Transverse colon (tissue), 4 donors: ENCODE measurements around the gene PLCG2. TPM values are rescaled to one million over a fixed set of nuclear protein-coding genes. Genes with fewer than 3 reads are reported as not detected.
A peak's percentile ranks its signal among the peaks of the same experiment; 100 is the strongest.

Source experiments
- DNase-seq: peaks from one replicate; pipeline ENCODE4 v3.0.0-alpha.2; 2019
- H3K27ac ChIP-seq, 4 donors: fragments of 200-600 bp; sonication (generic); 2 replicates each; pipeline ENCODE4 v1.5.1; 2016 to 2018; ENCODE audit warnings: inconsistent platforms in 4 of 4
- H3K27me3 ChIP-seq: fragments of 200-600 bp; sonication (generic); 2 replicates; pipeline ENCODE4 v1.5.1; 2017; ENCODE audit warnings: inconsistent platforms
- H3K36me3 ChIP-seq, 4 donors: fragments of 200-600 bp; sonication (generic); 2 replicates each; pipeline ENCODE4 v1.5.1; 2017 to 2019; ENCODE audit warnings: inconsistent platforms in 4 of 4
- H3K4me1 ChIP-seq, 4 donors: fragments of 200-600 bp; sonication (generic); 2 replicates each; pipeline ENCODE4 v1.5.1; 2017 to 2020; ENCODE audit warnings: inconsistent platforms in 4 of 4
- H3K4me3 ChIP-seq, 4 donors: fragments of 200-600 bp; sonication (generic); 1 replicate in 1 of 4; 2 replicates in 3 of 4; pipeline versions ENCODE4 v1.5.1 to v1.6.1; 2017 to 2019; ENCODE audit warnings: inconsistent platforms in 4 of 4
- H3K9me3 ChIP-seq, 2 donors: fragments of 200-600 bp; sonication (generic); 2 replicates each; pipeline ENCODE4 v1.5.1; 2017 to 2019; ENCODE audit warnings: inconsistent platforms in 2 of 2
- CTCF ChIP-seq, 5 experiments: fragments of 200-600 bp in 3 of 5; fragments of 450-650 bp in 2 of 5; sonication (generic) in 3 of 5; IDR thresholded peaks; 1 replicate in 2 of 5; 2 replicates in 3 of 5; pipeline ENCODE4 v1.5.1; 2016 to 2017; ENCODE audit warnings: antibody characterized with exemption in 5 of 5, inconsistent platforms in 3 of 5, mild to moderate bottlenecking in 2 of 5, moderate library complexity in 1 of 5
- EP300 ChIP-seq: sonication (generic); formaldehyde crosslinking; IDR thresholded peaks from one replicate; pipeline ENCODE4 v1.6.1; 2017; ENCODE audit warnings: antibody characterized with exemption, low read depth
- POLR2A ChIP-seq: fragments of 450-650 bp; IDR thresholded peaks from one replicate; pipeline ENCODE4 v1.6.1; 2016; ENCODE audit warnings: antibody characterized with exemption, mild to moderate bottlenecking, moderate library complexity
- POLR2AphosphoS5 ChIP-seq, 3 donors: sonication (generic); formaldehyde crosslinking; IDR thresholded peaks; one replicate each; pipeline ENCODE4 v1.6.1; 2016; ENCODE audit warnings: antibody characterized with exemption in 3 of 3
- WGBS, 2 donors: methylation state at CpG; one replicate each; pipeline ENCODE4 v1.1.5; 2018; ENCODE audit warnings: low coverage in 1 of 2; 5-methylcytosine and 5-hydroxymethylcytosine counted together
- in situ Hi-C, 4 donors: fragments of 200-750 bp; cut with MboI; loops; one replicate each; pipeline versions ENCODE4 v1.15.0 to v1.15.1; 2017; ENCODE audit warnings: low sequenced_read_pairs in 3 of 4, low pct_ligation_motif_present in 1 of 4, low pct_unique_long_range_greater_than_20kb in 1 of 4
- intact Hi-C: fragments of 100-400 bp; cut with DNase I; formaldehyde crosslinking; loops from one replicate; pipeline ENCODE4 v1.15.1; 2023; ENCODE audit warnings: low total_unique reads
- total RNA-seq, 4 donors: library from RNA; depleted of rRNA; stranded (reverse); fragments of >200 nt; gene quantifications; one replicate each; pipeline ENCODE4 v1.1.0, GENCODE V29; 2016

Gene PLCG2
- total RNA-seq, 4 donors from 2014 or later = 9.0 to 65.9 (median 28.6) TPM

DNA sequence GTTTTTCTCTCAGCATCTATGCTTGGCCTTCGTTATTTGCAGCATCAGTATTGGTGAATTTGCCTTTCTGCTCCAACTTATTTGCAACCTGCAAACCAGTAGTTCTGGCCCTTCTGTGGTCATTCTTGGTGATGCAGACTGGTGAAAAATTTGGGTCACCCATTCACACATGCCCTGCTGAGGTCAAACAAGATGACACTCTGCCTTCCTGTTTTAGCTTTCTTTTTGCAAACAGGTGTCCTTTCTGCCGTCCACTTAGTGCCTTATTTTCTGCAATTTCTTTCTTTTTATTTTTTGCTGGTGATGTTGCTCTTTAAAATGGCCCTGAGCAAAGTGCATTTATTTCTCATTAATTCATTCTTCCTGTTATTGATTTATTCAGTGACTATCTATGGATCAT is 31.3 kb downstream of the PLCG2 start:
- in situ Hi-C loops (no loop called here), intact Hi-C loops (no loop called here)
- WGBS, 2 donors = 55% methylated on average over 2 of the region's 2 CpGs; no CpG with 5 or more reads in 1 of the 2 donors
- Histone ChIP-seq H3K9me3 (no peaks in the 10 kb centered on the region), H3K4me3 (no peak overlapping the region), H3K27ac (peak overlapping the region in 3 of 4 donors; percentile 29 to 73 (median 34)), H3K36me3 (no peaks in the 10 kb centered on the region), H3K4me1 (peaks cover 0 to 5% (median 0%) of the 10 kb centered on the region in 4 donors), H3K27me3 (no peaks in the 10 kb centered on the region)
- TF ChIP-seq EP300 (no peak), CTCF (IDR thresholded peaks at IDR 0.05) (no peak), POLR2A (no peak), POLR2AphosphoS5 (IDR thresholded peaks at IDR 0.05) (no peak)
- no peak for DNase-seq

DNA sequence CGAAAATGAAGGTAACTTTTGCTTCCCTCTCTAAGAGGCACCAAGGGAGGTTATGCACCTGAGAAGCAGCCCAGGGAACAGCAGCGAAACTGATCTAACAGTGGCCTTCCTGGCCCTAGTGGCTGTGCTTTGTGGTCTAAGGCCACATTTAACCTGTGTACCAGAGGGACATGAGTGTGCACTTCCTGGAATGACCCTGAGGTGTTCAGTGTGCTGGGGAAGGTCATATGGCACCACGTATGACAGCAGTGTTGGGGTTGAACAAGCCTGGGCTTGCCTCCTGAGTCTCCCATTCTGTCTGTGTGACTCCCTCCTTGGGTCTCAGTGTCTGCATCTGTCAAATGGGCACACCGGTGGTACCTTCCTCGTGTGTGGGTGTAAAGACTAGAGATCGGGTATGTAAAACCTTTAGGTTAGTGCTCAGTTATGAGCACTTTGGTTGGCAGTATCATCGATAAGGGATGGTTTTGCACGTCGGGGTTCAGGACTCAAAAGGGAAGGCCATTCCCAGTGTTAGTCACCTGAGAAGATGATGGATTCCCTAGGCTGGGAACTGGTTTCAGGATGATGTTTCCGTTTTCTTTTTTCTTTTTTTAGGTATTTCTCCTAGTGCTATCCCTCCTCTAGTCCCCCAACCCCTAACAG is 31.9 kb downstream of the PLCG2 start:
- no peaks in the 10 kb centered on the region for H3K27me3 ChIP-seq
- peaks cover 0 to 5% (median 0%) of the 10 kb centered on the region in 4 donors for H3K4me1 ChIP-seq
- peak; percentile 51 for DNase-seq
- H3K27ac ChIP-seq = peak overlapping the region in 3 of 4 donors; percentile 2 to 73 (median 34)
- WGBS, 2 donors = 46 to 78% methylated on average over 2 to 10 of the region's 10 CpGs
- no peaks in the 10 kb centered on the region for H3K36me3 ChIP-seq
- H3K4me3 ChIP-seq = no peak overlapping the region
- intact Hi-C loops = no loop called here
- in situ Hi-C loops = no loop called here
- TF ChIP-seq EP300 = no peak
- TF ChIP-seq POLR2AphosphoS5 (IDR thresholded peaks at IDR 0.05) = peak in 1 of 3 donors; percentile 14
- H3K9me3 ChIP-seq = no peaks in the 10 kb centered on the region

GRCh38 chr16:81813648-81814047 is 34.6 kb downstream of the PLCG2 start:
- no peak for DNase-seq
- Histone ChIP-seq H3K27me3 (no peaks in the 10 kb centered on the region), H3K36me3 (no peaks in the 10 kb centered on the region), H3K27ac (peak overlapping the region in 3 of 4 donors; percentile 40 to 66 (median 51)), H3K4me3 (no peak overlapping the region), H3K4me1 (peaks cover 0 to 5% (median 0%) of the 10 kb centered on the region in 4 donors), H3K9me3 (no peaks in the 10 kb centered on the region)
- no peak for TF ChIP-seq CTCF (IDR thresholded peaks at IDR 0.05)
- TF ChIP-seq POLR2A = no peak
- TF ChIP-seq EP300 = no peak
- TF ChIP-seq POLR2AphosphoS5 (IDR thresholded peaks at IDR 0.05) = no peak
- intact Hi-C loops = no loop called here
- in situ Hi-C loops = no loop called here
- 59% methylated on average over 2 of the region's 2 CpGs; no CpG with 5 or more reads in 1 of the 2 donors for WGBS, 2 donors

GRCh38 chr16:81814751-81815428 is 35.8 kb downstream of the PLCG2 start:
- H3K36me3 ChIP-seq = no peaks in the 10 kb centered on the region
- no peaks in the 10 kb centered on the region for H3K27me3 ChIP-seq
- peak overlapping the region in 3 of 4 donors; percentile 47 to 66 (median 51) for H3K27ac ChIP-seq
- TF ChIP-seq POLR2A = no peak
- TF ChIP-seq CTCF (IDR thresholded peaks at IDR 0.05) = no peak
- TF ChIP-seq EP300 = no peak
- no peak for TF ChIP-seq POLR2AphosphoS5 (IDR thresholded peaks at IDR 0.05)
- in situ Hi-C loops = no loop called here
- no peak for DNase-seq
- intact Hi-C loops = no loop called here
- no peaks in the 10 kb centered on the region for H3K4me1 ChIP-seq
- H3K4me3 ChIP-seq = no peak overlapping the region
- 45 to 46% methylated on average over 5 of the region's 5 CpGs for WGBS, 2 donors
- no peaks in the 10 kb centered on the region for H3K9me3 ChIP-seq
